ENCODE measurements around the gene SRGAP2C.
A peak's percentile ranks its signal among the peaks of the same experiment; 100 is the strongest.
"Not testable (repeated sequence)": the region's sequence is repeated elsewhere in the genome, so short reads cannot be mapped to it uniquely, and the experiment has no call there.

SRGAP2C gene

DNA sequence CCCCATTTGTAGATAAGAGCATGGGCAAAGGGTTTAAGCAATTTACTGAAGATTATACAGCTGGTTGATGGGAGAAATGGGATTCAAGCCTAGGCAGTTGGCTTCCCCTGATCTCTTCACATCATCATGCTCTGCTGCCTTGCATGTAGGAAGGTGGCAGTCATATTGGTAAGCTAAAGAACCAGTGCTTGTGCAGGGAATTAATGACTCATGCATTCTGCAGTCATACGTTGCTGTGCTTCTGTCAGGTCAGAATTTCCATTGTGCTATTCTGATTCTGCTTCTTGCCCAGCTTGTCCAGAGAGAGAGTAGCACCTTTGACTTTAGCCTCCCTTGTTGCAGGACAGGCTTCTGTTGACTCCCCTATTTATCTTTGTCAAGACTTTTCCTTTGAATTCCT is 153.2 kb downstream of the SRGAP2C start:
- not testable (repeated sequence) for DNase-seq (ENCODE audit: low read depth in 2 of 2)

DNA sequence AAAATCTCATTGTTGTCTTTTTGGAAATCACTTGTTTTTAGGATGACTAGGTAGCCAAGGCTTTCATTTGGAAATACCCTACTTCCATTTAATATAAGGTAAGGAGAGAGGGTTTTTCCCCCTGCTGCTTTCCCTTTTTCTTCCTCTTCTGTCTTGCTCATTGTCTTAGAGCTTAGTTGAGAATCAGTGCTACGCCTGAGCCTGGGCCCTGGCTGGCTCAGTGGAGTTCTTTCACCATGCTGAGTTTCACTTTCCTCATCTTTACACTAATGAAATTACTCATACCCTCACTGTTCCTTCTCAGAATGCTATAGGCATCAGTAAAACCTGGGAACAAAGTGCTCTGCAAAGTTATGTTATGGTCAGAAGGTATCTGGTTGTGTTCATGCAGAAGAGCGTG is 154.8 kb downstream of the SRGAP2C start:
- not testable (repeated sequence) for DNase-seq (ENCODE audit: low read depth in 2 of 2)

DNA sequence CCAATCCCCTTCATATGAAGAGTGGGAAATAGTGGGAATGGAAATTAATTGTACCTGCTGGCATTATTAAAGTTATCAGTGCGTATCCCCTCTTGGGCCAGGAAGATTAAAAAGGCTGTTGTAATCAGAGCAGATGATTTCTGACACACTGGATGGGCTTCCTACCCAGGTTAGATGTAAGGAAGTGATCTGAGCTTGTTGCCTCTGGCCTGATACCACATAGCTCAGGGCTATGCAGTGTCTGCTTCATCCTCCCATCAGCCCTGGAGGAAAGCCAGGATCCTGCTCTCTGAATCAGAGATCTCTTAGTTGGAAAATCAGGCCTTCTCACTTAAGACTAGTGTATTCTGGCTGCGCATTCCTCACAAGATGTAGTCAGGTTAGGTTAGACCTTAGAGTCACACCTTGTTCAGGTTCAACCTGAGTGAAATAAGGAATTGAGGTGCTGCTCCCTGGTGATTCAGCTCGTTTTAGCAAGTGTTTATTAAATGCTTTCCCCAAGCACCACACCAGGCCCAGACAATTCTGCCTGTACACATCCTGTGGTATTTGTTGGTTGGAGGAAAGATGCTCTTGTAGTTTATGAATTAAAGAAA is 158.6 kb downstream of the SRGAP2C start:
- DNase-seq (ENCODE audit: low read depth in 2 of 2), result not testable (repeated sequence)

DNA sequence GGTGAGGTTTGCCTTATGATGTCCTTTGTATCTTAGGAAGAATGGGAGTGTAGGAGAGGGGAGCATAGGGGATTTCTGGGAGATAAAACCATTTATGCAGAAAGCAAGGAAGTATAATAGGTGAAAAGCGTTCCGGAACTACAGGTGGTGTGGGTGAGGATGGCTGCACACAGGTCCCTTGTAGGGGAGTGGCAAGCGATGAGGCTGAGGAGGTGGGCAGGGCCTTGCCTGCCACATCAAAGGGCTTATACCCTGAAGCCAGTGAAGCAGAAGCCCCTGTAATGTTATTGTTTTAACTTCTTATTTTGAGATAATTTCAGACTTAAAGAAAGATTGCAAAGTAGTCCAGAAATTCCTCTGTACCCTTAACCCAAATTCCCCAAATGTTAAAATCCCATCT is 159.6 kb downstream of the SRGAP2C start:
- DNase-seq (ENCODE audit: low read depth in 2 of 2), result not testable (repeated sequence)

DNA sequence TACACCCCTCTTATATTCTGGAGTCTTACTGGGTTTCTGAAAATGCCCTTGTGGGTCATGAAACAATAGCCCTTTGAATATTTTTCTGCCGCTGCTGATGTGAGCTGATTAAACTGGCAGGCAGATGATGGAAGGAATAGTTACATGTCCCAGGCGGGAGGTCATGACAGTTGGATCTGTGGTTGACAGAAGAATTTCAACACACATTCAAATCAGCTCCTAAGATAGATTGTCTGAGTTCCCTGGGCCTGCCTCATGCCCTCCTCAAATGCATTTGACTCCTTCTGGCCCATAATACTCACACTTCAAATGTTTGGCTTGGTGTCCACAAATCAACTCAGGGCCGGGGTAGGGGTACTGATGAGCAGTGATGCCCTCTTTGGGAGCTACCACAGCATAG is 161.9 kb downstream of the SRGAP2C start:
- not testable (repeated sequence) for DNase-seq (ENCODE audit: low read depth in 2 of 2)

DNA sequence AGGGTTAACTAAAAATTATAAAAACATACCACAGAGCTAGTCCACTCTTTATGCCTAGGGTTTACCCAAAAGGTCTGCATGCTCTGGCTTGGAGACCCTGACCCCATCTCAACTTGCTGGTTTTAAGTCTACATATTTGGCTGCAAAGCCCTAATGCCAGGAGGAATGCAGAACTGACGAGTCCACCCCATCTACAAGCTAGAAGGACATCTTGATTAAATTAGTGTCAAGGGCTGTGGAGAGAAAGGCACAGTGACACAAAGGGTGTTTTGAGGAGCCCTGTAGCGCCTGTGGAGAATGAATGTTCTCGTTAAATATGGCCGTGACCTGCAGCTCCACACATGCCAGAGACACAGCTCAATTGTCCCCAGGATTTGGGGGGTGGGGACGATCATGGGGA is 162.7 kb downstream of the SRGAP2C start:
- DNase-seq (ENCODE audit: low read depth in 2 of 2), result not testable (repeated sequence)

DNA sequence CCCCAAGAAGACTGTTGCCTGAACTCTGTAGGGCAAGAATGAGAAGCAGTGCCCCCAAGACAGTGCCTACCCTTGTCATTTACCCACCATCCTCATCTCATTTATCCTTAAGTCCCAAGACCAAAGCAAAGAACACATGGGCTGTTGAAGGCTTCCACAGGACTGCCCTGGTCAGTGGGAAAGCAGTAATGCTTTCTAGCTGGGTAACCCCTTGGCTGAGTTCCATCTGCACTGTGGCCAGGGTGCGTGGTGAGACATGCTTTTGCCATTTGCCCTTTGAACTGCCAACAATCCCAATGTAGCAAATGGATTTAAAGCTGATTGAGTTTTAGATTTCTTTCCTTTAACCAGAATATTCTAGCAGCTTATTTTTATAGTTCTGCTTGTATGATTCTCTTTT is 163.3 kb downstream of the SRGAP2C start:
- DNase-seq (ENCODE audit: low read depth in 2 of 2), result not testable (repeated sequence)

DNA sequence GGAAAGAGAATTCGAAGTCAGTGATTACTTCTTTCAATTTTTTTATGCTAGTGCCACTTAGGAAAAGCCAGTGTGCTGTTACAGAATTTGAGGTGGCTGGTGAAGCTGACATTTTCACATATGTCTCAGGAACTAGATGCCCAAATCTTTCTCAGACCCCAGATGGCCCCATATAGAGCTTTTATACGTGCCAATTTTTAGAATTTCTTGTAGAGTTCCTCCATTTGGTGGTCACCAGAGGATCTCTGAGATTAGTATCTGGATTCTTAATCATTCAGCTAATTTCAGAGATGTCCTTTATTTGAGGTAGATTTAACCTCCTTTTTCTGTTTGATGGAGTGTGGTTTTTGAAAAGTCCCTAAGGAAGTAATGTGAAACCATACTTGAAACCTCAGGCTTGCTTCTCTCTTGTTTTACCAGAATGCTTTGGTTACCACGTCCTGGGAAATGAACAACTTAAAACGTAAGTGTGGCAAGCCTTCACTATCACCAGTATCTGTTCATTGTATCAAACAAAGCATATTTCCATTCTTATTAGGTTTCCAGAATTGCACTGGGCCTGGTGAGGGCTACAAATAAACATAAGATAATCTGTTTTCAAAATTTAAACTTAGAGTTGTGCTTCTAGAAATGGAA is 164.7 kb downstream of the SRGAP2C start:
- DNase-seq (ENCODE audit: low read depth in 2 of 2), result not testable (repeated sequence)

DNA sequence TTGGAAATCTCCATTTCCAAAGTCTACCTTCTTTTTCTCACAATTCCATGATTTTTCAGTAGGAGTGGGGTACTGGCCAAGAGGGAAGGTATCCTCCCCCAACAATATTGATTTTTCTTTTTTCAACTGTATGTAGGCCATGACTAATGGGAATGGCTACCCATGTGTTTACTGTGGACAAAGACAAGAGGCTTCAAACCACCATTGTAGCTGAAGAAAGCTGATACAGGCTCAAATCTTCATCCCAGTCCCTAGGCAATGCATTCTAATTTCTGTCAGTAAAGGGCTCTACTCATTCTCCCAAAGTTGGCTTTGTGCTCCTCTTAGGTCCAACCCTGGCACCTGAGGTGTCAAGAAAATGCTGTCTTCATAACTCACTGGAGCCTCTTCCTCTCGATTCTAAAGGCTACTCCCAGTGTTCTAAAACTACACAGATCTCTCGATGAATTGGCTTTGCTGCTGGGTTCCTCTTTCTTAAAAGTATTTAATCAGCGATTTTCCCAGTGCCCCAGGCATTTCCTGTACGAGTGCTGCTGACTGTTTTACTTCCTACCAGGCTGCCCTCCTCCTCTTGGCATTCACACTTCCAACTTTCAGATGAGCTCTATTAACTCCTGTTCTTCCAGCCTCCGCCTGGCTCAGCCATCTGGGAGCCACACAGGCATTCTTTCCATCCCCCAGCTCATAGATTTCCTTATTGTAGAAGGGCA is 171.1 kb downstream of the SRGAP2C start:
- DNase-seq (ENCODE audit: low read depth in 2 of 2), result not testable (repeated sequence)

DNA sequence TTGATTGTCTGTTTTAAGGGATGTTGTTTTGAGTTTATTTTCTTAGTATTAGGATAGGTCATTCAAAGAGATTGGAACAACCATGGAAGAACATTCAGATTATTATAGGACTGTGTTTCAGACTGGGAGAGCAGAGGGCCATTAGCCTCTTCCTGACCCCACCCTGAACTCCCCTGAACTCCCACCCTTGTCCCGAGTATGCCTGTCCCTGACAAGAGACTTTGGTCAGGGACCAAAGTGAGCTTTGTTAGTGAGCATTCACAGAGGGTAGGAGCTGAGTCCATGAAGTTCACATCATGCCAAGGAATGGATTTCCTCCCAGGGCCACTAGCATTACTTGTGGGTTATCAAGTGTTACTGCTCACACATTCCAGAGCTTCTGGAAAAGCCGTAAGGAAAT is 172.0 kb downstream of the SRGAP2C start:
- not testable (repeated sequence) for DNase-seq (ENCODE audit: low read depth in 2 of 2)

DNA sequence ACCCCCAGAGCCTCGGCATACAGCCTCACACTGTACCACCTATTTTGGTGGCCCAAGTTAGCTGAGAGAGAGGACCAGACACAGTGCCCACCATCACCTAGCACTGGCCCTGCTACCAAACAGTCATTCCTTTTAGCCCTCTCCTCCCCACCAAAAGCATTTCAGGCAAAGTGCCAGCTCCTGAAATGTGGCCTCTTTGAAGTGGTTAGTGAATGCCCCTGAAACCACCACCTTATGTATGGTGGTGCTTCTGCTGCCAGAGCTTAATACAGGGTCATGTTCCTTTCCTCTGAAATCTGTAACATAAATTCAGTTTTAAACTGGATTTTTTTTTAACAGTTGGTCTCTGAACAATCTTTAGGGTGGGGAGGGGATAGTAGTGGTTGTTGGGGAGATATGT is 175.8 kb downstream of the SRGAP2C start:
- DNase-seq (ENCODE audit: low read depth in 2 of 2), result not testable (repeated sequence)

DNA sequence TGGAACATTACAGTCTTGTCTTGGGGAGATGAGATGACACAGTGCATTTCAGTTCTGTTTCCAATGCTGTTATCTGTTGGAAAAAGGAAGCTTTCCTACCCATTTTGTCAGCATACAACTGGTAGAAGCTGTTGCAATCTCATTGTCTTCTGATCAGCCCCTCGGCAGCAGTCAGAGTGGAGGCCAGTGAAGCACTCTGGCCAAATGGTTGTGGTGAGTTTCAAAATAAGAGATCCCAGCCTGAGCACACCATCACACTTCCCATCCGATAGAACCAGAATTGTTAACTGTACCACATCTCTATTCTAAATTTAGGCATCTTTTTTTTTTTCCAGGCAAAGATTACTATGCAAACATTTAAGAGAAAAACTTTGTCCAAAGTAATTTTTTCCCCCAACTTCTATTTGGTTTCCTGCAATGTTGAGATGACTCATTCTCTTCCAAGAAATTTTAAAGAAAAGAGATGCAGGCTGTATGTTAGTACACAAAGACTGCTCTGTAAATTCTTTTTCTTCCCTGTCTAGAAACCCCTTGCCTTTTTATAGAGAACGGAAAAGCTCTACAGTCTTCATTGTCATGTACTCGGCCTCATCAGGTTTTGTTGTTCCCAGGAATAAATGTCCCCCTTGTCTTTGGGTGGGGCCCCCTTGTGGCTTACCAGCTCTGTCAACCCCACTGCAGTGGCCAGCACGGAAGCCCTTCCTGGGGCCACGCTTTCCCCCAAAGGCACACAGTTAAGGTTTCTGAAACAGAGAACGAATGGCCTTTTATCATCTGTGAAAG is 176.9 kb downstream of the SRGAP2C start:
- not testable (repeated sequence) for DNase-seq (ENCODE audit: low read depth in 2 of 2)

DNA sequence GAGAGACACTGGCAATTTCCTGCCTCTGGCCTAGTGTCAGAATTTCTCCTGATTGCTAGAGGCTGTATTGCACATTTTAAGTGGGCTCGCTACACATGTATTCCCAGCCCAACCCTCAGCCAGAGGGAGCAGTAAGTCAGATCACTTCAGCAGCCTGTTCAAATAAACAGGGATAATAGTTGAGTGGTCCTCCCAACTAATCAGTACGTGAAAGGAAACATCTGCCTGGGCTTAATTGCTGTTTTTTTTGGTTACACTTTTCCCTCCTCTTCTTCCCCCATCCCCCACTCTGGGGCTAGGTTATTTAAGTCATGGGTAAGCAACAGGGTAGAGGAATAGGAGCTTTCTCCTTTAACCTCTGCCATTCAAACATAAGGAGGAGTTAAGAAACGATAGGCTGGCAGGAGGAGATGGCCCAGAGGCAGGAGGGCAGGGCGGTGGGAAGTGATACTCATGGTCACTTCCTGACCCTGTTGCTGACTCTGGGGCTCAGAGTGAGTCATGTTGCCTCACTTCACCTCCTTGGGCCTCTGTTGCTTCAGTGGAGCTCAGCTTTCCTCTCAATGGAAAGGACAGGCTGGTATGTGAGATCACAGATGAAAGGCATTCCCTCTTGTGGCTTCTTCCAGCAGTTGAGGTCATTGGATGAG is 177.6 kb downstream of the SRGAP2C start:
- DNase-seq (ENCODE audit: low read depth in 2 of 2), result not testable (repeated sequence)

DNA sequence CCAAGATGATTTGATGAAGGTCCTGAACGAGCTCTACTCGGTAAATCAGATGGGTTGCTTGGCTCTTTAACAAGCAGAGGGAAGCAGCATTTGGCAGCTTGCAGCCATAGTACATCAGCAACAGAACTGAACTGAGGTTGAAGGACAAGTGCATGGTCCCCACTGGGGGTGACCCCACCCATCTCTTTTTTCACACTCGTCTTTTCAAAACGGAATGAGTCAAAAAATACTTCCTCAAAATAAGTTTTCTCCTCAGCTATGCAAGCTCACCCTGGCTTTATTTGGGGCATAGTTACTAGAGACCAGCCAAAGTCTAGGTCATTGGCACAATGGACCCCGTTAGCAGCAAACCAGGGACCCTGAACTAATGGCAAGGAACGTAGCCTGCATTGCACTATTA is 180.5 kb downstream of the SRGAP2C start:
- not testable (repeated sequence) for DNase-seq (ENCODE audit: low read depth in 2 of 2)

DNA sequence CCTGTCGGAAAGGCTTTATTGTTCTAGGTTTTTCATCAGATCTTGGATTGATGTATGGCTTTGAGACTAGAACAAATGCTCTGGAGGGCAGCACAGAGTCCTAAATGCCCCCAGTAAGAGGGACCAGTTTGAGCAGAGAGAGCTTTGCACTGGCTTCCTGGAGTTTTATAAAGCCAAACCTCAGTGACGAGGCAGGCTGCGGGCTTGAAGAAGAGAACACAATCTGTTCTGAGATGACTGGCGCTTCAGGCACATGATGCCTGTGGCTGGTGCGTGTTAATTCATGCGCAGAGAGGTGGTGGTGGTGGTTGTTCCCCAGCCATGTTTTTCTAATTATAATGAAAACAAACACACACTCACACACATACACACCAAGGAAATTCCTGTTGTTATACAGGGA is 180.9 kb downstream of the SRGAP2C start:
- peak in 1 of 2 donors; percentile 9 for DNase-seq (ENCODE audit: low read depth in 2 of 2)

DNA sequence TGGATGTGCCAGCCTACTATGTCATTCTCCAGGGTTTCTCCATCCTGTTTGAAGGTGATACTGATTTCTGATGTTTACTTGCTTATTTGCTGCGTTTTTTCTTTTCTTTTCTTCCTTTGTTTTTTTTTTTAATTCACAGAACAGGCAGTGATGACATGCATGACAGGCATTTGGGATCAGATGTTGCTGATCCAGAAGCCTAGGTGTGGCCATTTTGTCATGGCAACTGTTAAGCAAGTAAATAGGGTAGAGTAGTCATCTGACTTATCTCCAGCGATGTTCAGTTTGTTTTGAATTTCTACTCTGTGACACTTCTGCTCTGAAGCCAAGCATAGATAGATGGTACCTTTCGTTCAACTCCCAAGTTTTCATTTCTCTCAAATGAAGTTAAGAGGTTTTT is 181.4 kb downstream of the SRGAP2C start:
- DNase-seq (ENCODE audit: low read depth in 2 of 2), result not testable (repeated sequence)

DNA sequence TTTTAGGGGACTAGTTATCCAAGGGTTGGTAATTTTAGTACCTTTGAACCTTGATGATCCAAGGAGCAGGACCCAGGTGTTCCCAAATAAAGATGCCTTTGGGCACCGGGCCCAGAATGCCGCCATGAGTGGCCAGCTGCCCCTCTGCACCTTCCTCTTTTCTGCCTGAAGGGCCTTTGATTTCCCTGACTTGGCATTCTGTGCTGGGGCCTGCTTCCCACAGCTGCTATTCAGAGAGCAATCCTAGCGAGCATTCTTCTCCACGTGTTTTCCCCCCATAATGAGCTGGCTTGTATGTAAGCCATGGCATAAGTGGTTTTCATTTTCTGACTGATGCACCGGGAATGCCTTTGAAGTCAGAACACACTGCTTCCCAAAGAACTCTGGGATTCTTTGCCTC is 184.1 kb downstream of the SRGAP2C start:
- DNase-seq (ENCODE audit: low read depth in 2 of 2), result not testable (repeated sequence)

DNA sequence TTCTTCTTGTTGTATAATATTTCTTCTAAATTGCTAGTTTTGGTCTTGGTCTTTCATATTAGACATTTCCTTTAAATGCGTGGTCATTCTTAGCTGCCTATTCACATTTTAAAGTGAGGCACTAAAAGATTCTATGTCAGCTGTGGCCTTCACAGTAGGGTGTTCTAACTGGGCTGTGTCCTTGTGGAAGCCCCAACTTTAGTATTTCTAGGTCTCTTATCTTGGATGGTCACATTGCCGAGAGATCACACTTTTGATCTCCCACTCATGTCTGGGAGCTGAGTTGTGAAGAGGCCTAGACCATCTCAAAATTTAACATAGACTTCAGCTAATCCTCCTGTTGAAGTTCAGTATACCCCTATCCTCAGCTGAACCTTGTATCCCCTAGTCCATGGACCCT is 185.2 kb downstream of the SRGAP2C start:
- not testable (repeated sequence) for DNase-seq (ENCODE audit: low read depth in 2 of 2)

DNA sequence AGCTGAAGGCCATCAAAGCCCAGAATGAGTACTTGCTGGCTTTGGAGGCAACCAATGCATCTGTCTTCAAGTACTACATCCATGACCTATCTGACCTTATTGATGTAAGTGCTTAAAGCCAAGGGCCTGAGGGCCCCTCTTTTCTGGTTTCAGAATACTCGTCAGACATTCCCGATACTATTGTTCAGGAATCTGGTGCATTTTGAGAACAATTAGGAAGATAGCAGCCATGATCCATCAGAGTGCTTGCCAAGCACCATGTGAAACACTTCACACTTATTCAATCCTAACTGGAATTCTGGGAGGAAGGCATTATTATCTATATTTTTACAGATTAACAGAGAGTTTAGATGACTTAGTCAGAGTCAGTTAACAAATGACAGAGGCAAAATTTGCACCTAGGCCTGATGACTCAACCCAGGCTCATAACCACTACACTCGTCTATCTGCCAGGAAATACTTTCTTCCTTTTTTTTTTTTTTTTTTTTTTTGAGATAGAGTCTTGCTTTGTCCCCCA is 190.1 kb downstream of the SRGAP2C start:
- not testable (repeated sequence) for DNase-seq (ENCODE audit: low read depth in 2 of 2)

DNA sequence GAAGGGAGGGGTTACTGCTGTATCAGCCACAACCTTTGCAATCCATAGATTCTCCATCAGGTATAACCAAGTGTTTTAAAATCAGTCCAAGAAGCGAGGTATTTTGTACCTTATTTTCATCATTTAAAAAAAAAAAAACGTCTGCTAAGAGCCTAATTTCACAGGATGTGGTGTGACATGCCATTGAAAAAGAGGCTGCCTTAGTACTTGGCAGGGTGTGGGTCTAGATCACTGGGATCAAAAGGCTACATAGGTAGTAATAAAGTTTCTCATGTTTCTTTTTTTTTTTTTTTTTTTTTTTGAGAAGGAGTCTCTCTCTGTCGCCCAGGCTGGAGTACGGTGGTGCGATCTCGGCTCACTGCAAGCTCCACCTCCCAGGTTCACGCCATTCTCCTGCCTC is 192.2 kb downstream of the SRGAP2C start:
- not testable (repeated sequence) for DNase-seq (ENCODE audit: low read depth in 2 of 2)

DNA sequence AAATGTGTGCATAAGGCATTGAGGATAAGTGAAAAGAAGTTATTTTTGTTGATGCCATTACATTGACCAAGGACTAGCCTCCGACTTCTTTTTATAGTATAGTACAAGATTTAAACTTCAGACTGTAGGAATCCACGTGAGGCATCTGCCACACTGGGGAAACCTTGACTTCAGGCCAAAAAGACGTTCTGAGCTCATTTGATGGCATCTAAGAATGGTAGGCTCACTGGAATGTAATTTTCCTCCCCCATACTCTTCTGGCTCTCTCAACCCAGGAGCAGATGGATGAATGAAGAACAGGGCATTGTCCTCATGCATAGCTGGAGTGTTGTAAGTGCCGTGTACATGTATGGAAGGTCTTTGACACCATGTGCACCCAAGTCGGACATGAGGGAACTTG is 194.0 kb downstream of the SRGAP2C start:
- not testable (repeated sequence) for DNase-seq (ENCODE audit: low read depth in 2 of 2)
